Measurements from ENCODE around the gene TRIM56. TPM values are rescaled to one million over a fixed set of nuclear protein-coding genes. Genes with fewer than 3 reads are reported as not detected.
"Not testable (repeated sequence)": the region's sequence is repeated elsewhere in the genome, so short reads cannot be mapped to it uniquely, and the experiment has no call there.

Gene TRIM56
- polyA plus RNA-seq, 1 of the 3 experiments (the other 2 are of a cell fraction) = 2.5 TPM

GRCh38 chr7:101060992-101061391 lies 24.3 kb upstream of the TRIM56 start (continued):
- TF ChIP-seq ZBTB33 (IDR thresholded peaks at IDR 0.05; ENCODE audit: borderline replicate concordance, low read depth) (no peak), FOSL2 (IDR thresholded peaks at IDR 0.05; ENCODE audit: borderline replicate concordance, low read depth) (no peak), NRF1 (IDR thresholded peaks at IDR 0.05; ENCODE audit: low read depth, low read length) (no peak)

- H3K36me3 ChIP-seq (replicated peaks in 1 of 2; ENCODE audit: control insufficient read depth in 1 of 2, insufficient read depth in 2 of 2, low read length in 1 of 2); DNase-seq; H3K9me2 ChIP-seq; H3K4me1 ChIP-seq (ENCODE audit: control insufficient read depth in 1 of 2, insufficient read depth in 2 of 2, low read depth in 1 of 2, low read length in 1 of 2); H4K20me1 ChIP-seq (ENCODE audit: insufficient read depth); H3K9ac ChIP-seq; H3K4me3 ChIP-seq (ENCODE audit: low read depth in 2 of 2, low read length in 1 of 2); H3F3A ChIP-seq (replicated peaks; ENCODE audit: insufficient read depth); H3K9me3 ChIP-seq; H2AFZ ChIP-seq (ENCODE audit: low read depth); H3K4me2 ChIP-seq; POLR2A ChIA-PET; H3K79me2 ChIP-seq (ENCODE audit: insufficient read depth); H3K27ac ChIP-seq (ENCODE audit: low read depth in 2 of 2, low read length in 1 of 2): not testable (repeated sequence)
- H3K27me3 ChIP-seq (ENCODE audit: insufficient read depth) = peaks cover 75% of the 10 kb centered on the region
- CTCF ChIA-PET = interaction anchor here (0.7 kb wide), 1 partner anchor 13 kb away, joined by 4 read pairs; no protein-coding TSS in a partner anchor
- 30% methylated on average over 9 of the region's 9 CpGs for WGBS (ENCODE audit: low lambda C conversion rate)
Measured at GRCh38 chr7:101064176-101064550, 21.1 kb upstream of the TRIM56 start.

GRCh38 chr7:101065162-101065561 lies 20.1 kb upstream of the TRIM56 start:
- H3K79me2 ChIP-seq (ENCODE audit: insufficient read depth); H2AFZ ChIP-seq (ENCODE audit: low read depth); DNase-seq; H3K4me1 ChIP-seq (ENCODE audit: control insufficient read depth in 1 of 2, insufficient read depth in 2 of 2, low read depth in 1 of 2, low read length in 1 of 2); H3K9ac ChIP-seq; H3K4me2 ChIP-seq; H3K9me2 ChIP-seq; H4K20me1 ChIP-seq (ENCODE audit: insufficient read depth); H3K27ac ChIP-seq (ENCODE audit: low read depth in 2 of 2, low read length in 1 of 2); H3K4me3 ChIP-seq (ENCODE audit: low read depth in 2 of 2, low read length in 1 of 2); H3F3A ChIP-seq (replicated peaks; ENCODE audit: insufficient read depth); POLR2A ChIA-PET; H3K9me3 ChIP-seq; H3K36me3 ChIP-seq (replicated peaks in 1 of 2; ENCODE audit: control insufficient read depth in 1 of 2, insufficient read depth in 2 of 2, low read length in 1 of 2): not testable (repeated sequence)
- 2% methylated on average over 3 of the region's 3 CpGs for WGBS (ENCODE audit: low lambda C conversion rate)
- CTCF ChIA-PET = interaction anchor here (1.2 to 2.8 kb wide), 4 partner anchors 12 to 179 kb away, joined by 3 to 25 read pairs (median 7); no protein-coding TSS in a partner anchor
- peaks cover 69% of the 10 kb centered on the region for H3K27me3 ChIP-seq (ENCODE audit: insufficient read depth)

GRCh38 chr7:101066141-101066832 lies 19.0 kb upstream of the TRIM56 start:
- Histone ChIP-seq H3K27ac (ENCODE audit: low read depth in 2 of 2, low read length in 1 of 2) (no peak overlapping the region), H3K4me2 (no peak overlapping the region), H4K20me1 (ENCODE audit: insufficient read depth) (no peaks in the 10 kb centered on the region), H3K4me1 (ENCODE audit: control insufficient read depth in 1 of 2, insufficient read depth in 2 of 2, low read depth in 1 of 2, low read length in 1 of 2) (no peaks in the 10 kb centered on the region), H3K9me2 (no peaks in the 10 kb centered on the region), H3K36me3 (replicated peaks in 1 of 2; ENCODE audit: control insufficient read depth in 1 of 2, insufficient read depth in 2 of 2, low read length in 1 of 2) (no peaks in the 10 kb centered on the region), H3K9ac (no peak overlapping the region), H3K9me3 (no peaks in the 10 kb centered on the region), H2AFZ (ENCODE audit: low read depth) (no peak overlapping the region), H3K27me3 (ENCODE audit: insufficient read depth) (peaks cover 66% of the 10 kb centered on the region), H3K79me2 (ENCODE audit: insufficient read depth) (no peaks in the 10 kb centered on the region), H3F3A (replicated peaks; ENCODE audit: insufficient read depth) (no peaks in the 10 kb centered on the region), H3K4me3 (ENCODE audit: low read depth in 2 of 2, low read length in 1 of 2) (no peak overlapping the region)
- WGBS (ENCODE audit: low lambda C conversion rate) = 22% methylated on average over 15 of the region's 15 CpGs
- CTCF ChIA-PET = interaction anchor here (1.0 to 2.8 kb wide), 8 partner anchors 11 to 178 kb away, joined by 3 to 25 read pairs (median 7); partner anchors contain the start of gene ACHE
- POLR2A ChIA-PET = no interaction called here
- TF ChIP-seq TAF1 (IDR thresholded peaks at IDR 0.05; ENCODE audit: borderline replicate concordance, low read depth, low read length) (no peak), FOXJ3 (CRISPR knock-in tag; IDR thresholded peaks at IDR 0.05) (no peak), RFX5 (IDR thresholded peaks at IDR 0.05; ENCODE audit: low read length) (no peak), RXRA (IDR thresholded peaks at IDR 0.05; ENCODE audit: borderline replicate concordance, low read depth) (no peak), REST (IDR thresholded peaks at IDR 0.05; ENCODE audit: low read depth, low read length) (no peak), MAX (IDR thresholded peaks at IDR 0.05; ENCODE audit: low read depth) (no peak), CHD2 (IDR thresholded peaks at IDR 0.05; ENCODE audit: low read length, partially characterized antibody) (no peak), SIN3A (IDR thresholded peaks at IDR 0.05; ENCODE audit: borderline replicate concordance, low read depth, low read length) (no peak)
- DNase-seq = no peak
